ENCODE measurements around the gene HMGXB3. TPM values are rescaled to one million over a fixed set of nuclear protein-coding genes. Genes with fewer than 3 reads are reported as not detected.

Gene HMGXB3
- total RNA-seq, 1 experiment from 2014 or later = 38.0 TPM

DNA sequence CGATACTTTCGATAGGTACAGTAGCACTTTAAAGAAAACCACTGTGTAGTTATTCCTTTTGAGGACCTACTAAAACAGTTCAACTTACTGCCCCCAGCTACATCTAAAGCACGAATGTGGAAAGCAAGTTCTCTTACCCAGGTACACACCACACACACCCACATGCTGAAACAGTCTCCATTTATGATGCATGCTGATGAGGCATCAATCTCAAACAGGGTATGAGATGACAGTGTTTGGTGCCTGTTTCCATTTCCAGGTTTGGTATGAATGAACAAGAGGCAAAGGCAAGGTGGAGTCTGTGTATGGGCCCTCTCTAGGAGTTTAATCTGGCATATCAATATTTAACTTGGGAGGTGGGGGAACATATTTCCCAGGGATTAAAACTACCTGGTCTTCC lies 13.9 kb downstream of the HMGXB3 start:
- Histone ChIP-seq H3K9me2 (ENCODE audit: insufficient read depth) (no peaks in the 10 kb centered on the region), H3K27me3 (ENCODE audit: insufficient read depth, low read depth) (no peaks in the 10 kb centered on the region), H2AFZ (no peak overlapping the region), H3K9me3 (ENCODE audit: insufficient read depth, low read depth) (peaks cover 12% of the 10 kb centered on the region), H4K20me1 (ENCODE audit: insufficient read depth) (no peaks in the 10 kb centered on the region), H3F3A (ENCODE audit: insufficient read depth, low read depth) (peaks cover 31% of the 10 kb centered on the region), H3K4me2 (no peak overlapping the region), H3K27ac (no peak overlapping the region), H3K36me3 (ENCODE audit: low read depth) (peaks cover 68% of the 10 kb centered on the region), H3K79me2 (ENCODE audit: low read depth) (no peaks in the 10 kb centered on the region), H3K4me1 (replicated peaks; ENCODE audit: insufficient read depth) (peaks cover 24% of the 10 kb centered on the region), H3K4me3 (no peak overlapping the region)
- TF ChIP-seq, protein P1, sequence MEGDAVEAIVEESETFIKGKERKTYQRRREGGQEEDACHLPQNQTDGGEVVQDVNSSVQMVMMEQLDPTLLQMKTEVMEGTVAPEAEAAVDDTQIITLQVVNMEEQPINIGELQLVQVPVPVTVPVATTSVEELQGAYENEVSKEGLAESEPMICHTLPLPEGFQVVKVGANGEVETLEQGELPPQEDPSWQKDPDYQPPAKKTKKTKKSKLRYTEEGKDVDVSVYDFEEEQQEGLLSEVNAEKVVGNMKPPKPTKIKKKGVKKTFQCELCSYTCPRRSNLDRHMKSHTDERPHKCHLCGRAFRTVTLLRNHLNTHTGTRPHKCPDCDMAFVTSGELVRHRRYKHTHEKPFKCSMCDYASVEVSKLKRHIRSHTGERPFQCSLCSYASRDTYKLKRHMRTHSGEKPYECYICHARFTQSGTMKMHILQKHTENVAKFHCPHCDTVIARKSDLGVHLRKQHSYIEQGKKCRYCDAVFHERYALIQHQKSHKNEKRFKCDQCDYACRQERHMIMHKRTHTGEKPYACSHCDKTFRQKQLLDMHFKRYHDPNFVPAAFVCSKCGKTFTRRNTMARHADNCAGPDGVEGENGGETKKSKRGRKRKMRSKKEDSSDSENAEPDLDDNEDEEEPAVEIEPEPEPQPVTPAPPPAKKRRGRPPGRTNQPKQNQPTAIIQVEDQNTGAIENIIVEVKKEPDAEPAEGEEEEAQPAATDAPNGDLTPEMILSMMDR (conservative IDR thresholded peaks at IDR 0.05) = no peak
- TF ChIP-seq EZH2 (IDR thresholded peaks at IDR 0.05; ENCODE audit: low read depth) = no peak
- no TSS peak for BruUV-seq (replicated peaks)
- DNase-seq = no peak
- POLR2A ChIA-PET (ENCODE audit: unreplicated experiment) = no interaction called here
- intact Hi-C loops (cut with micrococcal nuclease; ENCODE audit: unreplicated experiment) = no loop called here
- CTCF ChIA-PET = no interaction called here

DNA sequence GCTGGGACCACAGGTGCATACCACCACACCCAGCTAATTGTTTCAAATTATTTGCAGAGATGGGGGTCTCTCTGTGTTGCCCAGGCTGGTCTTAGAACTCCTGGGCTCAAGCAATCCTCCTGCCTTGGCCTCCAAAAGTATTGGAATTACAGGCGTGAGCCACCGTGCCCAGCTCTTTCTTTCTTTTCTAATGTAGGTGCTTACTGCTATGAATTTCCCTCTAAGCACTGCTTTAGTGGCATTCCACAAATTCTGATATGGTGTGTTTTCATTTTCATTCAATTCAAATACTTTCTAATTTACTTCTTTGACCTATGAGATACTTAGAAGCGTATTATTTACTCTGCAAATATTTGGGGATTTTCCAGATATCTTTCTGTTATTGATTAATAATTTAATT lies 14.9 kb downstream of the HMGXB3 start:
- ChIA-PET POLR2A (ENCODE audit: unreplicated experiment) (no interaction called here), CTCF (no interaction called here)
- H3K27ac ChIP-seq = no peak overlapping the region
- H3K27me3 ChIP-seq (ENCODE audit: insufficient read depth, low read depth) = no peaks in the 10 kb centered on the region
- no peak for DNase-seq
- no TSS peak for BruUV-seq (replicated peaks)
- H3K4me2 ChIP-seq = no peak overlapping the region
- peaks cover 6% of the 10 kb centered on the region; the same call in 1 of the 2 replicates for H3K79me2 ChIP-seq (ENCODE audit: low read depth)
- peaks cover 41% of the 10 kb centered on the region for H3F3A ChIP-seq (ENCODE audit: insufficient read depth, low read depth)
- H3K9me2 ChIP-seq (ENCODE audit: insufficient read depth) = no peaks in the 10 kb centered on the region
- TF ChIP-seq, protein P1 (conservative IDR thresholded peaks at IDR 0.05) = no peak
- no peak for TF ChIP-seq EZH2 (IDR thresholded peaks at IDR 0.05; ENCODE audit: low read depth)
- H4K20me1 ChIP-seq (ENCODE audit: insufficient read depth) = no peaks in the 10 kb centered on the region
- no peak overlapping the region for H3K4me3 ChIP-seq
- intact Hi-C loops (cut with micrococcal nuclease; ENCODE audit: unreplicated experiment) = no loop called here
- H3K9me3 ChIP-seq (ENCODE audit: insufficient read depth, low read depth) = peaks cover 12% of the 10 kb centered on the region
- no peak overlapping the region for H2AFZ ChIP-seq
- peaks cover 76% of the 10 kb centered on the region for H3K36me3 ChIP-seq (ENCODE audit: low read depth)
- peaks cover 33% of the 10 kb centered on the region for H3K4me1 ChIP-seq (replicated peaks; ENCODE audit: insufficient read depth)

DNA sequence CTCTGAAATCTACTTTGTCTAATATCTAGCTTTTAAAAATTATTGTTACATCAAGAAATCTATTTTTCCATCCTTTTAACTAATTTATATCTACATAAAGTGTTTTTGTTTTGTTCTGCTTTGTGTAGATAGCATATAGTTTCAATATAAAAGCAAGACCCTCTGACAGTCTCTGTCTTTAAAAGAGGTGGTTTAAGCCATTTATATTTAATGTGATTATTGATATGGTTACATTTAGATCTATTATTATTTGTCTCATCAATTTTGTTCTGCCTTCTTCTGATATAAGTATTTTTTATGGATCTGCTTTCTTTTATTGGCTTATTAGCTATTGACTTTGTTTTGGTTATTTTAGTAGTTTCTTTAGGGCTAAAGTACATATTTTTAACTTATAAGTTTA lies 16.0 kb downstream of the HMGXB3 start:
- peaks cover 52% of the 10 kb centered on the region for H3F3A ChIP-seq (ENCODE audit: insufficient read depth, low read depth)
- BruUV-seq (replicated peaks) = no TSS peak
- 0 out of 2 replicates have a peak, but pooled peaks cover 4% of the 10 kb centered on the region for H3K9me2 ChIP-seq (ENCODE audit: insufficient read depth)
- peaks cover 80% of the 10 kb centered on the region for H3K36me3 ChIP-seq (ENCODE audit: low read depth)
- H3K27ac ChIP-seq = peak overlapping the region; percentile 14
- no peak overlapping the region for H3K4me3 ChIP-seq
- TF ChIP-seq EZH2 (IDR thresholded peaks at IDR 0.05; ENCODE audit: low read depth) = no peak
- TF ChIP-seq, protein P1 (conservative IDR thresholded peaks at IDR 0.05) = no peak
- H3K9me3 ChIP-seq (ENCODE audit: insufficient read depth, low read depth) = peaks cover 12% of the 10 kb centered on the region
- no peaks in the 10 kb centered on the region for H3K27me3 ChIP-seq (ENCODE audit: insufficient read depth, low read depth)
- no peak for DNase-seq
- no peak overlapping the region for H2AFZ ChIP-seq
- POLR2A ChIA-PET (ENCODE audit: unreplicated experiment) = interaction anchor here (0.6 kb wide), 1 partner anchor 644 kb away, joined by 44 read pairs; no protein-coding TSS in a partner anchor
- intact Hi-C loops (cut with micrococcal nuclease; ENCODE audit: unreplicated experiment) = no loop called here
- H3K79me2 ChIP-seq (ENCODE audit: low read depth) = peaks cover 9% of the 10 kb centered on the region; the same call in 1 of the 2 replicates
- H3K4me2 ChIP-seq = no peak overlapping the region
- H3K4me1 ChIP-seq (replicated peaks; ENCODE audit: insufficient read depth) = peaks cover 44% of the 10 kb centered on the region
- H4K20me1 ChIP-seq (ENCODE audit: insufficient read depth) = no peaks in the 10 kb centered on the region
- CTCF ChIA-PET = no interaction called here

Measured in PC-9 (cell line).